Endothelial cell of umbilical vein (primary cell): ENCODE measurements around the gene GALNT9. TPM values are rescaled to one million over a fixed set of nuclear protein-coding genes. Genes with fewer than 3 reads are reported as not detected.

Source experiments
- BruUV-seq: library from RNA; stranded (reverse); fragments of 400-500 nt; replicated peaks from 2 replicates; lab custom pipeline; 2021; lab: Mats Ljungman, UMichigan
- CTCF ChIA-PET: fragments of 300-600, 350-600 bp; sonication (Branson Sonifier 250); formaldehyde crosslinking; loops from one replicate; lab custom pipeline; 2021; ENCODE audit warnings: antibody characterized with exemption, inconsistent platforms; lab: Charles Lee
- POLR2A ChIA-PET: fragments of 300-600, 350-600 bp; sonication (Branson Sonifier 250); formaldehyde crosslinking; loops from one replicate; lab custom pipeline; 2021; ENCODE audit warnings: antibody characterized with exemption, inconsistent platforms; lab: Charles Lee
- DNase-seq: peaks from one replicate; pipeline ENCODE4 v3.0.0-alpha.2; 2011; ENCODE audit warnings: low read depth, low spot score
- FAIRE-seq: peaks from 2 replicates; lab custom pipeline; 2011; peaks lifted over from hg19 to GRCh38; lab: Jason Lieb, UNC
- H2AFZ ChIP-seq: 2 replicates; pipeline ENCODE4 v1.6.0; 2012; ENCODE audit warnings: low read depth, low read length, control low read depth, inconsistent platforms
- H3K27ac ChIP-seq: 2 replicates; pipeline ENCODE4 v1.5.1; 2011; ENCODE audit warnings: low read depth, mild to moderate bottlenecking, control low read depth, low read length, moderate library complexity; ENCODE audit not compliant: insufficient read depth
- H3K27me3 ChIP-seq, 2 experiments: 2 replicates each; pipeline versions ENCODE4 v1.6.0 to v1.6.1; 2011; ENCODE audit warnings: low read length in 2 of 2, mixed read lengths in 1 of 2; ENCODE audit not compliant: control insufficient read depth in 2 of 2, insufficient read depth in 2 of 2
- H3K36me3 ChIP-seq, 2 experiments: 2 replicates in 1 of 2; 3 replicates in 1 of 2; pipeline ENCODE4 v1.5.1; 2011; ENCODE audit warnings: low read length in 2 of 2, mild to moderate bottlenecking in 1 of 2, moderate library complexity in 1 of 2; ENCODE audit not compliant: control insufficient read depth in 2 of 2, insufficient read depth in 2 of 2; ENCODE audit errors: extremely low read depth in 1 of 2
- H3K4me1 ChIP-seq: 3 replicates; pipeline ENCODE4 v1.5.1; 2011; ENCODE audit warnings: mild to moderate bottlenecking, low read length; ENCODE audit not compliant: control insufficient read depth, insufficient read depth; ENCODE audit errors: extremely low read depth
- H3K4me2 ChIP-seq: 2 replicates; pipeline ENCODE4 v1.6.1; 2011; ENCODE audit warnings: low read length, control low read depth, mixed read lengths; ENCODE audit not compliant: insufficient read depth
- H3K4me3 ChIP-seq, 3 experiments: fragments of 200-600 bp in 1 of 3; sonication (generic), shearing (Covaris generic) in 1 of 3; replicated peaks in 1 of 3; 2 replicates each; pipeline ENCODE4 v1.5.1; 2011 to 2016; ENCODE audit warnings: control low read depth in 3 of 3, low read length in 3 of 3, mild to moderate bottlenecking in 2 of 3, inconsistent platforms in 1 of 3, low read depth in 1 of 3, moderate library complexity in 1 of 3; ENCODE audit not compliant: insufficient read depth in 1 of 3
- H3K79me2 ChIP-seq: 2 replicates; pipeline ENCODE4 v1.6.0; 2012; ENCODE audit warnings: low read length, inconsistent platforms; ENCODE audit not compliant: control insufficient read depth, insufficient read depth
- H3K9ac ChIP-seq: replicated peaks from 2 replicates; pipeline ENCODE3; 2011; ENCODE audit warnings: low read length, control low read depth; ENCODE audit not compliant: insufficient read depth; ENCODE audit errors: extremely low read depth
- H3K9me1 ChIP-seq: replicated peaks from 3 replicates; pipeline ENCODE4 v1.6.0; 2011; ENCODE audit warnings: mild to moderate bottlenecking, low read length; ENCODE audit not compliant: control insufficient read depth, insufficient read depth; ENCODE audit errors: extremely low read depth
- H3K9me3 ChIP-seq: replicated peaks from 2 replicates; pipeline ENCODE4 v1.5.1; 2012; ENCODE audit warnings: low read length, inconsistent platforms; ENCODE audit not compliant: control insufficient read depth, insufficient read depth
- H4K20me1 ChIP-seq: replicated peaks from 2 replicates; pipeline ENCODE3; 2011; ENCODE audit warnings: mild to moderate bottlenecking, low read length; ENCODE audit not compliant: control insufficient read depth, insufficient read depth; ENCODE audit errors: extremely low read depth
- GATA2 ChIP-seq: IDR thresholded peaks from 2 replicates; pipeline ENCODE4 v1.7.0; 2011; ENCODE audit warnings: low read depth, mild to moderate bottlenecking, moderate library complexity, mixed read lengths, low read length; ENCODE audit not compliant: insufficient read length, insufficient read depth
- POLR2AphosphoS5 ChIP-seq: IDR thresholded peaks from 2 replicates; pipeline ENCODE4 v1.6.1; 2012; ENCODE audit warnings: low read depth, mild to moderate bottlenecking, control low read depth, low read length, moderate library complexity; ENCODE audit not compliant: insufficient read depth
- dilution Hi-C: fragments of 300-500 bp; cut with MboI; formaldehyde crosslinking; loops from one replicate; pipeline ENCODE4 v1.15.0; 2019; ENCODE audit warnings: low sequenced_read_pairs; ENCODE audit not compliant: extremely low pct_ligation_motif_present
- intact Hi-C: fragments of 100-400 bp; cut with micrococcal nuclease; formaldehyde crosslinking; loops from one replicate; pipeline ENCODE4 v1.10.0; 2022
- polyA plus RNA-seq, 4 experiments: library from polyadenylated mRNA; depleted of rRNA in 3 of 4; stranded (reverse) in 3 of 4; unstranded in 1 of 4; fragments of >200 nt; gene quantifications; 2 replicates each; pipeline versions ENCODE4 v1.2.1 to v1.2.3, GENCODE V29; 2011 to 2012; ENCODE audit warnings: missing spikeins in 1 of 4
- total RNA-seq: library from RNA; stranded (reverse); gene quantifications from 2 replicates; pipeline ENCODE4 v1.2.3, GENCODE V29; 2021

GALNT9 gene
- total and polyA plus RNA-seq, 2 donors (not counting 3 experiments of a cell fraction or from before 2014, with no cell fraction given): 0.14 to 0.73 TPM

DNA sequence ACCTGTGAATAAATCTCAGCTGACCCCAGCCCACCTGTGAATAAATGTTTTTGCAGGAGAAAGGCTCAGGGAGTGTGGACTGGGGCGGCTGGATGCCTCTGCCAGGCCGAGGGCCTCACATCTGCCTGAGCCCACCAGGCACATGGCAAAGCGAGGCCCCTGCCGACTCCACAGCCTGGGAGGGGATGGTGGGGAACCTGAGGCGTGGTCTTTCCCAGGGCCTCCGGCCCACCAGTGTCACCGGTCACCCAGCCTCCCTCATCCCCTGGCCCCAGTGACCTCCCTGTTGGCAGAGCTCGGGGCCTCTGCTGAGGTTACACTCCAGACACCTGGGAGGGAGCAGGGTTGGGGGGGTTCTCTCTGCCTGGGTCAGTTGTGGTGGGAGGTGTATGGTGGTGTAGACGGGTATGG is 177.0 kb downstream of the GALNT9 start:
- no TSS peak for BruUV-seq
- no peak overlapping the region for H2AFZ ChIP-seq
- dilution Hi-C loops: no loop called here
- no peak for DNase-seq
- no peak overlapping the region for H3K27ac ChIP-seq
- H3K9me3 ChIP-seq: no peaks in the 10 kb centered on the region
- no peak overlapping the region for H3K4me2 ChIP-seq
- intact Hi-C loops: no loop called here
- CTCF ChIA-PET: interaction anchor here (1.8 kb wide), 1 partner anchor 262 kb away, joined by 119 read pairs; no protein-coding TSS in a partner anchor
- TF ChIP-seq GATA2 (no peak), POLR2AphosphoS5 (no peak)
- no peak for FAIRE-seq
- H3K4me1 ChIP-seq: no peaks in the 10 kb centered on the region
- H3K27me3 ChIP-seq: no peaks in the 10 kb centered on the region
- H3K79me2 ChIP-seq: no peaks in the 10 kb centered on the region
- H4K20me1 ChIP-seq: no peaks in the 10 kb centered on the region
- no peak overlapping the region for H3K4me3 ChIP-seq
- no peak overlapping the region for H3K9ac ChIP-seq
- H3K36me3 ChIP-seq: peaks cover 0 to 6% of the 10 kb centered on the region in 2 experiments
- H3K9me1 ChIP-seq: no peaks in the 10 kb centered on the region
- POLR2A ChIA-PET: no interaction called here

DNA sequence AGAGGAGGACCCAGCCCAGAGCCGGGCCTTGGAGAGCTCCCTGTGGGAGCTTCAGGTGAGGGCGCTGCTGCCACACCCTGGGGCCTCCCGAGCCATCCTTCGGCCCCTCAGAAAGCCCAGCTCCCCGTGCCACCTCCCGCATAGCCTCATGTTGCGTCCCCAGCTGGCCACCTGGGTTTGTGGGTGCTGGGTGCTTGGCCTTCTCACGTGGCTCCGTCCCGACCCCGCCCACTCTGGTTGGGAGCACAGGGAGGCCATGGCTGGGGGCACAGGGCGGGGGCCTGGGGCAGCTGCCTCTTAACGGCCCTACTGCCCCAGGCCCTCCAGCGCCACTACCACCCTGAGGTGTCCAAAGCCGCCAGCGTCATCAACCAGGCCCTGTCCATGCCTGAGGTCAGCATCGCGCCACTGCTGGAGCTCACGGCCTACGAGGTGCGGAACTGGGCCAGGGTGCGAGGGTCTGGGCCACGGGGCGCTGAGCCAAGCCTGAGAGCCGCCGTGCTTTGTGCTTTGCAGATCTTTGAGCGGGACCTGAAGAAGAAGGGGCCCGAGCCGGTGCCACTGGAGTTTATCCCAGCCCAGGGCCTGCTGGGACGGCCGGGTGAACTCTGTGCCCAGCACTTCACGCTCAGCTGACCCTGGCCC is 177.5 kb downstream of the GALNT9 start:
- DNase-seq (no peak), FAIRE-seq (no peak)
- no peak overlapping the region for H2AFZ ChIP-seq
- ChIA-PET POLR2A (no interaction called here), CTCF (interaction anchor here (0.6 kb wide), 1 partner anchor 262 kb away, joined by 3 read pairs; no protein-coding TSS in a partner anchor)
- dilution Hi-C loops (no loop called here), intact Hi-C loops (no loop called here)
- TF ChIP-seq POLR2AphosphoS5: no peak
- H3K4me2 ChIP-seq: no peak overlapping the region
- no peak overlapping the region for H3K4me3 ChIP-seq
- no peaks in the 10 kb centered on the region for H4K20me1 ChIP-seq
- no peaks in the 10 kb centered on the region for H3K9me1 ChIP-seq
- H3K36me3 ChIP-seq: peaks cover 0 to 6% of the 10 kb centered on the region in 2 experiments
- H3K27ac ChIP-seq: no peak overlapping the region
- no peaks in the 10 kb centered on the region for H3K27me3 ChIP-seq
- H3K9ac ChIP-seq: no peak overlapping the region
- H3K9me3 ChIP-seq: no peaks in the 10 kb centered on the region
- TSS peak; percentile 40 for BruUV-seq
- H3K4me1 ChIP-seq: no peaks in the 10 kb centered on the region
- H3K79me2 ChIP-seq: no peaks in the 10 kb centered on the region
